SK-MEL-5 (cell line): ENCODE data around the gene MYO10. TPM values are rescaled to one million over a fixed set of nuclear protein-coding genes. Genes with fewer than 3 reads are reported as not detected.

Experiments used
- DNase-seq: peaks from one replicate; pipeline ENCODE4 v3.0.0-alpha.2; 2016; ENCODE audit warnings: low read depth, low spot score
- in situ Hi-C: cut with HindIII; loops from 2 replicates; pipeline ENCODE4 v1.10.0; 2016; ENCODE audit warnings: low sequenced_read_pairs, high pct_unique_total_duplicates, low pct_unique_long_range_greater_than_20kb
- total RNA-seq: library from RNA; depleted of rRNA; stranded (reverse); fragments of >200 nt; shearing (Covaris generic); gene quantifications from 2 replicates; pipeline ENCODE4 v1.2.3, GENCODE V29; 2014

The MYO10 gene
- total RNA-seq, 1 experiment from 2014 or later: 161 TPM

GRCh38 chr5:16704945-16705344 lies 231.1 kb downstream of the MYO10 start:
- in situ Hi-C loops: no loop called here
- no peak for DNase-seq

GRCh38 chr5:16702964-16703363 lies 233.1 kb downstream of the MYO10 start:
- in situ Hi-C loops: no loop called here
- no peak for DNase-seq

GRCh38 chr5:16701134-16702099 lies 234.7 kb downstream of the MYO10 start:
- DNase-seq: no peak
- in situ Hi-C loops: no loop called here

GRCh38 chr5:16700081-16700480 lies 236.0 kb downstream of the MYO10 start:
- in situ Hi-C loops: no loop called here
- DNase-seq: no peak

- in situ Hi-C loops: loop anchor here (10.0 kb wide), 1 partner anchor 499 kb away; no protein-coding TSS in a partner anchor
These were observed 240.3 kb downstream of the MYO10 start for GRCh38 chr5:16695779-16696178.

DNA sequence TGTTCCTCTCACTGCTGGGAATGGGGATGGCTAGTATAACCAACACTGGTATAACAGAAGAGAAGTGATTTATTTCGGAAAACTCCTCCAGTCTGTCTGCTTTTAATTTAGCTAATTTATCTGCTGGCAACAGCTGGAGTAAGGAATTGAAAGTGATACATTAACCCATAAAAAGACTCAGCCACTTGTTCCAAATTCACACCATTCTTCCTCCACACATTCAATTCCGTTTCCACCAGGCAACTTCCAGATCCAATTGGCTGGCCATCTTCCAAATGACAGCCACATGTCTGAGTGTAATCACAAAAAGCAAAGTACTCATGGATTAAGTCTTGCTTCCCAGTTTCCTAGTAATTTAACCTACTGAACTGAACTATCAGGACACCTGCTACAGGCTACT lies 242.2 kb downstream of the MYO10 start:
- no peak for DNase-seq
- in situ Hi-C loops: loop anchor here (10.0 kb wide), 1 partner anchor 501 kb away; no protein-coding TSS in a partner anchor

More at GRCh38 chr5:16695779-16696178, 240.3 kb downstream of the MYO10 start:
- DNase-seq: no peak

DNA sequence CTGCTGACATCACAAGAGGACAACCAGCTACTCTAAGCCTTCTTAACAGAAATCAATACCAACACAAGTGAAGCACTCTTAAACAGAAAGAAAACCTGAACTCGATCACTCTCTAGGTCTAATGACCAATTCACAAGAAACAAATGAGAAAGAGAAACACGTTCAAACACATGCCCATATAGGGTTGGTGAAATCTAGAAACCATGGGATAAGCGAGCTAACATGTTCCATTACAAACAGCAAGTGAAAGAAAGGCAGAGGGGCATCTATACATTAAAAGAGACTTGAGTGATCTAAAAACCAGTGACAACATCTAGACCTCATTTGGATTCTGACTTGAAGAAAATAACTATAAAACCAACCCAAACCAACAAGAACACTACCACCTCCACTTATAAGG lies 244.4 kb downstream of the MYO10 start:
- no peak for DNase-seq
- in situ Hi-C loops: loop anchor here (10.0 kb wide), 1 partner anchor 503 kb away; no protein-coding TSS in a partner anchor

GRCh38 chr5:16690243-16690852 lies 245.7 kb downstream of the MYO10 start:
- in situ Hi-C loops: loop anchor here (10.0 kb wide), 1 partner anchor 504 kb away; no protein-coding TSS in a partner anchor
- DNase-seq: peak; percentile 88

GRCh38 chr5:16687898-16688297 lies 248.2 kb downstream of the MYO10 start:
- in situ Hi-C loops: no loop called here
- DNase-seq: no peak

DNA sequence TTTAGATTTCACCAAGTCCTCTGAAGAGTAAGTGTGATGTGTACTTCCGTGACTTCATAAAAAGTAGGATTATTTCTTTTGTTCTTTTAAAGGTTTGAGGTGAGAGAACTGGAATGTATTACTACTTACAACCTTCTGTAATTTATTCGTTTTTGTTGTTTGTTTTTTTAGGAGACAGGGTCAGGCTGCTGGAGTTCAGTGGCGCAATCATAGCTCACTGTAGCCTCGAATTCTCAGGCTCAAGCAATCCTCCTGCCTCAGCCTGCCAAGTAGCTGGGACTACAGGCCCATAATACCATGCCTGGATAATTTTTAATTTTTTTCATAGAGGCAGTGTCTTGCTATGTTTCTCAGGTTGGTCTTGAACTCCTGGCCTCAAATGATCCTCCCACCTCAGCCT lies 251.0 kb downstream of the MYO10 start:
- no peak for DNase-seq
- in situ Hi-C loops: no loop called here

DNA sequence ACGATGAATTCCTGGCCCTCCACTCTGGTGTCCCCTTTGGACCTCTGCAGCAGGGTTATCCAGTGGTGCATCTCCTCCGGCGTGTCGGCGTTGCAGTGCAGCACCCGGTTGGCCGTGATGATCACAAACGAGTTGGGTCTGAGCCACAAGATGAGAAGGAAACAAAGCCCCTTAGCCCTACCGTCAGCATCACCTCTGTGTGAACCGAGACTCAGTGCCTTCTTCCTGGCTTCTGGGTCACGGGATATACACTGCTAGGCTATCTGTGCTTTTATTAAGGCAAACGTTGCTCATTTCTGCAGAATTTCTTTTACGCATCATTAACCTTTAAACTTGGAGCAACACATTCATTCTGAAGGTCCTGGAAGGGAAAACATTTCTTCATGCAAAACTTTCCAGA lies 254.2 kb downstream of the MYO10 start:
- DNase-seq: no peak
- in situ Hi-C loops: no loop called here

- no peak for DNase-seq
- in situ Hi-C loops: no loop called here
These were observed 256.2 kb downstream of the MYO10 start for GRCh38 chr5:16679863-16680262.

DNA sequence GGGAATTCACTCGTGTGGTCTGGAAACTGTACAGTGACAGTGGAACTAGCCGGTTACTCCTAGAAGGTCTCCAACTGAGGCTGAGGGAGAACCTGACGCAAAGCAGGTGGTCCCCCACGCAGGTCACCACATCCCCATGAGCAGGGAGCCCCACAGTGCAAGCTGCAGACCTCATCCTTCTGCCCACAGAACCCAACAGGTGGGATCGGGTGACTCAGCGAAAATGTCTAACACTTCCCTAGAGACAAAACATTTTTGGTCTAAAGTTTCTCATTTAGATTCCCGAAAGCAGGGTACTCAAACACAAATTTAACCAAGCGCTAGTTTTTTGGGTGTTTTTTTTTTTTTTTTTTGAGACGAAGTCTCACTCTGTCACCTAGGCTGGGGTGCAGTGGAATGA lies 256.9 kb downstream of the MYO10 start:
- in situ Hi-C loops: no loop called here
- no peak for DNase-seq

- DNase-seq: peak; percentile 93
- in situ Hi-C loops: no loop called here
These were observed 260.3 kb downstream of the MYO10 start for GRCh38 chr5:16675806-16676205.

DNA sequence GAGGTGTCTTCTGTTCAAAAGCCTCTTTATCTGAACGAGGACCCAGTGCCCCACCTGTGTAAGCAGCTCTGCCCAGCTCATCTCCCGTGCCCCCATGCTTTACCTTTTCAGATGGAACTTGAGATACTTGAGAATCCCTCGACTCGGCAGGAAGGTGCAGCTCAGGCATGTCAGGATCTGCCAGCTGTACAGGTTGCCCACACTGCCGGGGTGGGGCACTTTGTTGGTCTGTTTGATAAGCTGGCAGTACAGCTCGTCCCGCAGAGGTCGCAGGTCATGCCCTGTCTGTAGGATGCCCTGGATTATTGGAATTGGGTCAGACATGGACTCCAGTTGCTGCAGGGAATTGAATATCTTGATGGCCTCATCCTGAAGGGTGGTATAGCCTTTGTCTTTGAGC lies 261.3 kb downstream of the MYO10 start:
- DNase-seq: no peak
- in situ Hi-C loops: loop anchor here (25.0 kb wide), 1 partner anchor 187 kb away; no protein-coding TSS in a partner anchor

- in situ Hi-C loops: loop anchor here (25.0 kb wide), 1 partner anchor 186 kb away; no protein-coding TSS in a partner anchor
- DNase-seq: no peak
These were observed 262.6 kb downstream of the MYO10 start for GRCh38 chr5:16673241-16674201.

GRCh38 chr5:16671208-16671607 lies 264.9 kb downstream of the MYO10 start:
- in situ Hi-C loops: loop anchor here (25.0 kb wide), 1 partner anchor 184 kb away; no protein-coding TSS in a partner anchor
- no peak for DNase-seq
